Putamen (tissue), 1 donor: ENCODE data around the gene AK5.

Source experiments
- DNase-seq: peaks from one replicate; pipeline ENCODE4 v3.0.0-alpha.2; 2016; ENCODE audit warnings: low spot score

The AK5 gene

DNA sequence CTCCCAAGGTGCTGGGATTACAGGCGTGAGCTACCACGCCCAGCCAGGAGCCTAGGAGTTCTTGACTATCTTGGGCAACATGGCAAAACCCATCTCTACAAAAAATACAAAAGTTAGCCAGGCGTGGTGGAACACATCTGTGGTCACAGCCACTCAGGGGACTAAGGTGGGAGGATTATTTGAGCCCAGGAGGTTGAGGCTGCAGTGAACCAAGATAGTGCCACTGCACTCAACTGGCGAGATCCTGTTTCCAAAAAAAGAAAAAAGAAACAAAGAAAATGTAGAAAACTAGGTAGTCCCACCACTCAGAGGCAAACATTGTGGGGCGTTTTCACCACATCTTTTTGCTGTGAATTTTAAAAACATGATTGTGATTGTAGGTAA is 259.3 kb downstream of the AK5 start:
- no peak for DNase-seq

DNA sequence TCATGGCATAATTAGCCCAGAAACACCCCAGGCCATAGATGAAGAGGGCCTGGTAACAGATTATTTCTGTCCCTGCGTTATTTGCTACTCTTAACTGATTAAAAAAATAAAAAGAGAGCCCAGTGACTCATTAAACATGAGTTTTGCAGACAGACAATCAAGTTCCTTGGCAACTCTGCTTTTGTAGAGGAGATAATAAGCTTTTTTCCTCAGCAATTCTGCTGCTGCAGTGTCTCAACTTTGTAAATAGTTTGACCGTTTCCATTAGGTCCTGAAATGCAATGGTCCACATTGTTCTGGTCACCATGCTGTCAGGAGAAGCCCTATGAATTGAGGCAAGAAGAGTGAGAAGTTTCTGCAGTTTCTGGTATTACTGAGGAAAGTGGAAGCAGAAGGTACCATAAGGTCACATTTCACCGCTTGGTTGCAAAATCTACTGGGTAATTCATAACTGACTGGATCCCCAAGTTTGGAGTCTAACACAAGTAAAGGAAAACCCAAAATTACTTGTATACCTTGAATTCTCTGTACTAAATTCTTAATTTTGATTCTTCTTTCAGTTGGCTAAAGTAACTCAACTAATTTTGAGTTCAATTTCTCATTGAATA is 261.1 kb downstream of the AK5 start:
- no peak for DNase-seq

DNA sequence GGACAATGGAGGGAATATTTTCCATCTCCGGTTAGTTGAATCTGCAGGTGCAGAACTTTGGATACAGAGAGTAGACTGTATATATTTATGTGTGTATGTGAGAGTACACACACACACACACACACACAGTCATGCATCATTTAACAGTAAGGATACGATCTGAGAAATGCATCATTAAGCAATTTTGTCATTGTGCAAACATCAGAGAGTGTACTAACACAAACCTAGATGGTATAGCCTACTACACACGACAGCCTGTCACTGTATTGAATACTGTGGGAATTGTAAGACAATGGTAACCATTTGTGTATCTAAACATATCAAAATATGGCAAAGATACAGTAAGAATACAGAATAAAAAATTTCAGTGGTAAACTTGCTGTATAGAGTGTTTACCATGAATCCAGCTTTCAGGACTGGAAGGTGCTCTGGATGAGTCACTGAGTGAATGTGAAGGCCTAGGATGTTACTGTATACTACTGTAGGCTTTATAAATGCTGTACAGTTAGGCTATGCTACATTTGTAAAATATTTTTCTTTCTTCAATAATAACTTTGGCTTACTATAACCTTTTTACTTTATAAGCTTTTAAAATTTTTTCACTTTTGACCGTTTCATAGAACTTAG is 262.1 kb downstream of the AK5 start:
- DNase-seq = no peak

DNA sequence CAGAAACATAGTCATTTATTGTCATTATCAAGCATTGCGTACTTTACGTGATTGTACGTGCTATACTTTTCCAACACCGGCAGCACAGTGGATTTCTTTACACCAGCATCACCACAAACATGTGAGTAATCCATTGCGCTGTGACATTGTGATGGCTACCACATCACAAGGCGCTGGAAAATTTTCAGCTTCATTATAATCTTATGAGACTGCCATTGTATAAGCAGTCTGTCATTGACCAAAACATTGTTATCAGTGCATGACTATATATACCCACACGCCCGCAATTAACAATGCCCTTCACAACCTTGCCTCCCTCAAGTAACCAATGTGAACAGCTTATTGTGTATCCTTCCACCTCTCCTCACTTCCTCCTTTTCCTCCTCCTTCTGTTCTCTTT is 263.0 kb downstream of the AK5 start:
- DNase-seq = no peak

DNA sequence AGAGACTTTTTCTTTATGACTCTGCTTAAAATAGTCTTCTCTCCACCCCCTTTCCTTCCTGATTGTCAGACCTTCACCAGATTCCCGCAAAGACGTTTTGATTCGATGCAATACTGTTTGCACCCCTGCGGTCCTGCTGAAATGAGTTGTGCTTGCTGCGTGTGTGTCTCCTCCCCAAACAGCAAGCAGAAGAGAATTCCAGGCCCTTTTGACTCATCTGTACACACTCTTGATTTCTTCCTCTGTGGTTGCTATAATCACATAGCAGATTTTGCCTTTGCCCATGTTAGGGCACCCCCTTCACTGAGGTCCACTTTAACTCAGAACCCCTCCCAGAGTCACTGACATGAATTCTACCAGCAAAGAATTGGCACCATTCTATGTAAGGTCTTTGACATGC is 264.2 kb downstream of the AK5 start:
- DNase-seq = no peak

DNA sequence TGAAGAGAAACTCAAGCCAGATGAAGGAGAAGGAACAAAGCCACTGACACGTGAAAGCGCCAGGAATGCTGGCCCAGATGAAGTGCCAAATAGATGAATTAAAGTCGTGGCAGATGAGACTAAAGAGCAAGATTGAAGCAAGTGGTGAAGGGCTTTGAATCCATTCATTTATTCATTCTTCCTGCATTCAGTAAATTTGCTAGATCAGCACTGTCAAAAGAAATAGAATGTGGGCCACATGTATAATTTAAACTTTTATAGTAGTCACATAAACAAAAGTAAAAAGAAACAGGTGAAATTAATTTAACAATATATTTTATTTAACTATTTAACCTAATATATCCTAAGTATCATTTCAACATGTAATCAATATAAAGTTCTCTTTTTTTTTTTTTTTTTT is 265.1 kb downstream of the AK5 start:
- no peak for DNase-seq

DNA sequence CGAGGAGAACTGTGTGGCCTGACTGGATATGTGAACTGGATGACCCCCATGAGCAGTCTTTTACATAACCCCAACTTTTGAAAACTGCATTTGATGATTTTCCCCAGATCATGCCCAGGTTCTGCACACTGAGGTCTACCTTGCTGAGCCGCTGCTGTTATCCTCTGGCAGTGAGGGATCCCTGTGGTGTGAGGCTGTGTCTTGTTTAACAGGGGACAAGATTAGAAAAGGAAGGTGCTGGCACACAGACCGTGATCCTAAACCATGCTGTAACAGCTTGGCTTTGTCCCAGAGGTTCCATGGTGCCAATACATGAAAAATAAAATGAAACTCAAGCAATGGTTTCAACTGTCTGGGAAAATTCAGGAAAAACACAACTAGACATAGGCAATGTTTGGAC is 266.5 kb downstream of the AK5 start:
- no peak for DNase-seq

DNA sequence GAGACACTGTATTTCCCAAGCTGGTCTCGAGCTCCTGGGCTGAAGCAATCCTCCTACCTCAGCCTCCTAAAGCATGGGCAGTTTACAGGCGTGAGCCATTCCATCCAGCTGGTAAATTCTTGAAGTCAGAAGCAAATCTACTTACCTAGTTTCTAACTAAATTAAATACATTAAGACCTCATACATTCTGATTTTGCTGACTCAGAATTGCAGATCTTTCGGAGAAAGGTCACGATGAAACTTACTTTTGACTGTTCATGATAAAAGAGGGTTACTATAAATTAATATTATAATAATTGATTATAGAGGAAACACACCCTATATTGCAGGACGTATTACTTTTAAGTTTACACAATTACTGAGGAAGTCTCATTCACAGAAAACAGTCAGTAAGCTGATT is 268.3 kb downstream of the AK5 start:
- no peak for DNase-seq

DNA sequence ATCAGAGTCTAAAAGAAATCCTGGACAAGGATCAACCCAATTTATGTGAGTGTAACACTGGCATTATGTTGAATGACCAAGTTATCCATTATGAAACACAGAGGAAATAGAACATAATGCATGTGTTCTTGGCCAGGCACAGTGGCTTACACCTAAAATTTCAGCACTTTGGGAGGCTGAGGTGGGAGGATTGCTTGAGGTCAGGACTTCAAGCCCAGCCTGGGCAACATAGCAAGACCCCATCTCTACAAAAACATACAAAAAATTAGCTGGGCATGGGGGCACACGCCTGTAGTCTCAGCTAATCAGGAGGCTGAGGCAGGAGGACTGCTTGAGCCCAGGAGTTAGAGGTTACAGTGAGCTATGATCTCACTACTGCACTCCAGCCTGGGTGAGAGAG is 270.8 kb downstream of the AK5 start:
- DNase-seq = no peak

DNA sequence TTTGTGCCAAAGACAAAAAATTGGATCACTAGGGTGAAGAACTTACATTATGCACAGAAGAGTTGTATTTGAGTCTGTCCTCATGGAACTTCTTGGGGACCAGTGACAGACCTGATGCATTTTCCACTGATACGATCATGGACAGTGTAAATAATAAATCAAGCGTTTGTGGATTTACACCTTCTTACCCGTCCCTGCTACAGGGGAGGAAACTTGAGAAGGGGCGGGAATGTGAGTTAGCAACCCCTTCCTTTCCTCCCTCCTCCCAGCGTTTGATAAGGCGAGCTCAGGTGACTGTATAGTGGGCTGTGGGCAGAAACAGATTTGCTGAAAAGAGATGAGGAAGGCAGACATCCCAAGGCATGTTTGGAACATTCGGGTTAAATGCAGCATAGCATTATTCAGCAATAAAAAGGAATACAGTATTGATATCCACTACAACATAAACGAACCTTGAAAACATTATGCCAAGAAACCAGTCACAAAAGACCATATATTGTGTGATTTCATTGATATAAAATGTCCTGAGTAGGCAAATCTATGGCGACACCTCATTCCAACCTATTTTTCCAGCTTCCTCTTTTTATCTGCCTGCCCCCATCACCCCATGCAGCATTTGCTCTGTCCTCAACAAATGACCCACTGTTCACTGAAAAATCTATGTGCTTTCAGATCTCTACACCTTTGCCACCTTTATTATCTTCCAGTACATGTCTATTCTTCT is 271.9 kb downstream of the AK5 start:
- DNase-seq = no peak

DNA sequence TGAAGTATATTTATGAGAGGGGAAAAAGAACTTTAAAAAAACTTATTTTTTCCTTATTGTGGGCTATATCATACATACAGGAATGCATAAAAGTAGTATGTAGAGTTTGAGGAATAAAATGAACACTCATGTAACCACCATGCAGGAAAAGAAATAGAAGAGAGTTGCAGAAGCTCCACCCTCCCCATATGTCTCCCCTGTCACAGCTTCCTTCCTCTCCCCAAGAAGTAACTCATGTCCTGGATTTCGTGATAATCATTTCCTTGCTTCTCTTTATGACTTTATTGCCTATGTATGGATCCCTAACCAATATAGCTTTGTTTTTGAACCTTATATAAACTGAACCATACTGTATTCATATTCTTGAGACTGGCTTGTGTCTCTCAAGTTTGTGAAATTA is 274.2 kb downstream of the AK5 start:
- DNase-seq = no peak

DNA sequence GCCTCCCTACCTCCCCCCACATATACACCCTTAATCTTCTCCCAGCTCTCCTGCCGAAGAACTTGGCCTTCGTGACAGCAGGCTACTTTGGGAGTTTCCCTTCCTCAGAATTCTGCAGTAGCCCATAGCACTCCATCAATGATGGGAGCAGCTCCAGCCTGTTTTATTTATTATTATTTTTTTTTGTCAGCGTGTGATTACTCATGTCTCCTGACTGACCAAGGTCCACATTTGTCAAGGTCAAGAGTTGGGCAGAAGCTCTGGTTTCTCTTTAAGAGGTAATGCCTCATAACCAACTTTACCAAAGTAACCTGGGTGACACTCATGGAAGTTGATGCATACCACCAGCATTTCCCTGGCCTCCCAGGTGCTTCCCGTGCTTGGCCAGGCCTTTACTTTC is 275.2 kb downstream of the AK5 start:
- no peak for DNase-seq

DNA sequence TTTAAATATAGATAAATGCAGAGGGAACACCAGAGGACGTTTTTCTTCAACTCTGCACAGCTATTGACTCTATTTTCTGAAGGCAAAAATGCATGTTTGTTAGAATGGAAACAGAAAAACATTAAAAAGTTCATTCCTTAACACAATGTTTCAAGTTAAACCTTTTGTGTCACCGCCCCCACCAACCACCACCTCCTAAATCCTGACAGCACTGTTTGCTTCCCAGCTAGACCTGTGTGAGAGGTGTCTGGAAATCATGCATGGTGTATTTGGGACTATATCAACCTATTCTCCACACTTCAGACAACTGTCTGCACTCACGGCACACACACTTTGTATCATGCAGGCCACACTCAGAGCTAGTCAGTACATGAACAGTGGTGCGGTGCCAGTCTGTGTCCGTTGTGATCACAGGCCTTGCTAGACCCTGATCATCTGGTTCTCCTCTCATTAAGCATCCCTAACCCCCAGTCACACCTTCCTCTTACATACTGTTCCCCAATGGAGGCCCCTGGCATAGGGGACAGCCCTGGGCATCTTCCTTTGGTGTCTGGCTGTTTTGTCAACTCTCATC is 276.9 kb downstream of the AK5 start:
- DNase-seq = no peak

DNA sequence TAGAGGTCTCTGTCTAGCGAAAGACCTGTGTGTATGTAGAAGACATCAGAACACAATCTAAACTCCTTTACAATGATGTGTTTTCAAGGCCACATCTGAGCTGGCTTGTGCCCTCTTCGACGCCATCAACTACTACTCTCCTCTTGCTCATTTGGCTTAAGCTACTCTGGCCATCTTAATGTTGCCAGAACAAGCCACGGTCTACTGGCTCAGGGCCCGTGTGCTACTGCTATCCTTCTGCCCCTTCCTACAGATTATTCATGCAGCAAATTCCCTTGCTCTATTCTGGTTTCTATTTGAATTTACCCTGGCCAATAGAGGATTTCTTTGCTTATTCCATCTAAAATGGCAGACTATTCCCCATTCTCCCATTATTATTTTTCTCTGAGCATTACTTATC is 278.9 kb downstream of the AK5 start:
- no peak for DNase-seq

DNA sequence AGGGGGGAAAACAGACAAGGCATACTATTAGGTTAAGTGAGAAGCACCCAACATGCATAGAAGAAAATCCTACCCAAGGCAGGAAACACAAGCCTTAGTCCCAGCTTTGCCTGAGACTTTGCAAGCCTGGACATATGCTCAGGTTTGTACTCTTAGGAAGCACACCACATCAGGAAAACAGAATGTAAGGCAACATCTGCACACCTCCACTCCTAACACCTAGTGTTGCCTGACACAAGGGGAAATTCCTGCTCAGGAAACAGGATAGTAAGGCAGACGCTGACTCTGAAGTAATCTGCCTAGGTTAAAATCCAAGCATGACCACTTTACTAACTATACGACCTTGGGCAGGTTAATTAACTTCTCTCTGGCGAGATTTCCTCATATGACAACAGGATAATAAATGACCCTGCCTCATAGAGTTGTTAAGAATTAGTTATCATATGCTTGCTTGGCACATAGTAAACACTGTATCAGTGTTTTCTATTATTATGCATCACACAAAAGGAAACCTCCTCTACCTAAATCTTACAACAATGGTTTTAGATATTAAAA is 280.9 kb downstream of the AK5 start:
- DNase-seq = no peak

DNA sequence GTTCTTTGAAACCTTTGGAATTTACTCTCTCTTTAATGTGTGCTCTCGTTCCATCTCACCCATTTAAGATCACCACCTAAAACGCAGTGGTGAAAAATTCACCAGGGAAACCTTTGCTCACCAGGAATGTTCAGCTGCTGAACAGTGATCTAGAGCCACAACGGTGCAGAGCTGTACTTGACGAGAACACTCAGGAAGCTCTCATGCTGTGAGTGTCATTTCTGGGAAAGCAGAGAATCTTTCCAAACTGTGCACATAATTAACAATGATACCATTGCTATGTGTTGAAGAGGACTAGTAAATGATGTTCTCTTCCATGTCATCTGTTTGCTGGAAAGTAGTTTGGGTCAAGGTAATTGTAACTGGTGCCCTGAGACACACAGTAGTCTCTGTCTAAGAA is 283.5 kb downstream of the AK5 start:
- DNase-seq = no peak

DNA sequence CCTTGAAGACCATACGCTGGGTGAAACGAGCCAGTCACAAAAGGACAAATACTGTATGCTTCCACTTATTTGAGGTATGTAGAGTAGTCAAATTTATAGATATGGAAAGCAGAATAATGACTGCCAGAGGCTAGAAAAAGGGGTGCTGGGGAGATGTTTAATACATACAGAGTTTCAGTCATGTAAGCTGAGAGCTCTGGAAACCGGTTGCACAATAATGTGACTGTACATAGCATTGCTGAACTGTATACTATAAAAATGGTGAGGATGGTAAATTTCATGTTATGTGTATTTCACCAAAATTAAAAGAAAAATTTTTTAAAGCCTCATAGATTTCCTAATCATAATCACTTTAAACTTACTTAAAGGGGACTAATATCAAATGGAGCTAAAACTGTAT is 289.8 kb downstream of the AK5 start:
- DNase-seq = no peak

DNA sequence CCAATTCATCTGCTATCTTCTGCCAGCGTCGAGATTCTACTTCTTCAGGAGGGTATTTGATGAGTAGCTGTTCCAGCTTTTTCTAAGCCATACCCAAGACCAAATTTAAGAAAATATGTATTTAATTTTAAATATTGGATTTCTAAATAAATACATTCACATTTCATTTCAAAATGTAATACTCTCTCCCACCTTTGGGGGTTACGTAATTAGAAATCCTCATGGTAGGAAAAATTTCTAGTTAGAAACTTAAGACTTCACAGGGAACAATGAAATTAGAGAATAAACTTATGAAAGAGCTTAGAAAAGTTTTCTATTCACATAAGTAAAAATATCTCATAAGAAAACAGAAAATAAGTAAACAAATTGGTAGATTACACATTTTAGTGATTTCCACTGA is 297.7 kb downstream of the AK5 start:
- DNase-seq = no peak

DNA sequence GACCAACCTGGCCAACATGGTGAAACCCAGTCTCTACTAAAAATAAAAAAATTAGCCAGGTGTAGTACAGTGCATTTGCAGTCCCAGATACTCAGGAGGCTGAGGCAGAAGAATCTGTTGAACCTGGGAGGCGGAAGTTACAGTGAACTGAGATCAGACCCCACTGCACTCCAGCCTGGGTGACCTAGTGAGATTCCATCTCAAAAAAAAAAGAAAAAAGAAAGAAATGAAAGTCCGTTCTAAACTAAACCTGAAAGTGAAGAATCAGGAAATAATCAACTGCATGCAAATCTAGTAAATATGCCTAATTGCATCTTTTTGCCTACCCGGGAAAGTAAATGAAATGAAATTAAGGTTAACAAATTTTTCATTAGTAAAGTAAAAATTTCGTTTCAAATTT is 301.1 kb downstream of the AK5 start:
- no peak for DNase-seq

DNA sequence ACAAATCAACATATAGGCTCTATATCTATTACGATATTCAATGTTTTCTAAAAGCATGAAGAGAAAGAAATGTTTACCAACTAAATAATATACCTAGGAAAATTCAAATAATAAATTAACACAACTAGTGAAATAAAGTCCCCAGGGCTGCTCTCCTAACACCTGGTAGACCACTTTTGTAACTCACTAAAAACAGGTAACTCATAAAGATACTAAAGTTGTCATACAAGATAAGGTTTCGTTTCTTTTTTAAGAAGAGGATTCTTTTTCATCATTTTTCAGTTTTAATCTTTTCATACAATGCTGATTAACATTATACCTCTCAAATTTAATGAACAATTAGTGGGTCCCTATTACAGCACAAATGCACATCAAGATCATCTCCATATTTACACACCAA is 301.7 kb downstream of the AK5 start:
- DNase-seq = no peak

DNA sequence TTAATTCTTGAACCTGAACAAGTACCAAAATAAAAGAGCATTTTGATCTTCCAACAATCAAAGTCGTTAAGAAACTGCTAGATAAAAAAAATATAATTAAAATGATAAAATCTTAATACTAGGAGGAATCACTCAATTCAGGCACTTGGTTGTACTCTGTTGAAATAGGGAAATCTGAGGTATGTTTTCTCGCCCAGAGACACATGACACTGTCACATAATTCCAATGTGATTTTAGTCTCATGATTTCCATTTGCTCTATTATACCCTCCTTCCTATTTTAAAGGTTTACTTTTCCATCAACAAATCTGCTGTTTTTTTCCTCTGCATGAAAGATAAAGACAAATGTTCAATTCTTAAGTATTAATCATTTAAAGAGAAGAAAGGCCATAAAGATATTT is 303.1 kb downstream of the AK5 start:
- DNase-seq = no peak

DNA sequence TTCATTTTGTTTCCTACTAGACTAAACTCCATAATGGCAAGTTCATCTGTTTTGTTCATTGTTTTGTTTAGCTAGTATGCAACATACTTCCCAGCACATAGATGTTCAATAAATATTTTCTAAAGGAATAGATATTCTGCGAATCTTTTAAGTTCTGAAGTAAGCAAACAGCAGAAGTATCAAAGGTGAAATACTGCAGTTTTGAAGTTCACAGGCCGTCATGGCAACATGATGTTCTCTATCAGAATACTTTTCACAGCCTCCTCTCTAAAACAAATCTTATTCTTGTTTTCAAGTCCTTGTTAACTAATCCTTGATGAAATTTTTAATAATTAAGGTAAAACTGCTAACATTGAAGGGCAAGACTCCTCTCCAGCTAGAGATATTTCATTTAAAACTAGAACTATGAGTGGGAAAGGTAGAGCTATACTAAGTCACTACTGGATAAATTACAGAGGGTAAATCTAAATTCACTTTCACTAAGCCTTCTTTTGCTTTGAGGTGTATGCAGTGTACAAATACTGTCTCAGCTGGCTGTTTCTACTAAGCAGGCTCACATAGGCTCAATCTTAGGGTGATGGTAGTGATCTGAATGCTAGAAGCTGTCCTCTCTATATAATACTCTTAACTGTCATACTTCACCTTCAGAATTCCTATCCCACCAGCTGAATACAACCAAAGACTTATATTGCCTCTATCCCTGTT is 303.9 kb downstream of the AK5 start:
- no peak for DNase-seq

DNA sequence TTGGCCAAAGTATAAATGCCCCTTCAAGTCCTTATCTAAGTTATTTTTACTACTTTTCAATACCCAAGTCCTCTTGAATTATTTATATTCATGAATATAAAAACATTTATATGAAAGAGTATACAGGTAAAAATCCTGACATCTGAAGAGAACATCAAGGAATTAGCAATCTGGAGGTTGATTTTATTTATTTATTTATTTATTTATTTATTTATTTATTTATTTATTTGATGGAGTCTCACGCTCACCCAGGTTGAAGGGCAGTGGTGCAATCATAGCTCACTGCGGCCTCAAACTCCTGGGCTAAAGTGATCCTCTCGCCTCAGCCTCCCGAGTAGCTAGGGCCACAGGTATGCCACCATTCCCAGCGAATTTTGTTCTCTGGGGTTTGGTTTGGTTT is 307.4 kb downstream of the AK5 start:
- no peak for DNase-seq
